ENCODE data around the gene SLC4A1.

The SLC4A1 gene

DNA sequence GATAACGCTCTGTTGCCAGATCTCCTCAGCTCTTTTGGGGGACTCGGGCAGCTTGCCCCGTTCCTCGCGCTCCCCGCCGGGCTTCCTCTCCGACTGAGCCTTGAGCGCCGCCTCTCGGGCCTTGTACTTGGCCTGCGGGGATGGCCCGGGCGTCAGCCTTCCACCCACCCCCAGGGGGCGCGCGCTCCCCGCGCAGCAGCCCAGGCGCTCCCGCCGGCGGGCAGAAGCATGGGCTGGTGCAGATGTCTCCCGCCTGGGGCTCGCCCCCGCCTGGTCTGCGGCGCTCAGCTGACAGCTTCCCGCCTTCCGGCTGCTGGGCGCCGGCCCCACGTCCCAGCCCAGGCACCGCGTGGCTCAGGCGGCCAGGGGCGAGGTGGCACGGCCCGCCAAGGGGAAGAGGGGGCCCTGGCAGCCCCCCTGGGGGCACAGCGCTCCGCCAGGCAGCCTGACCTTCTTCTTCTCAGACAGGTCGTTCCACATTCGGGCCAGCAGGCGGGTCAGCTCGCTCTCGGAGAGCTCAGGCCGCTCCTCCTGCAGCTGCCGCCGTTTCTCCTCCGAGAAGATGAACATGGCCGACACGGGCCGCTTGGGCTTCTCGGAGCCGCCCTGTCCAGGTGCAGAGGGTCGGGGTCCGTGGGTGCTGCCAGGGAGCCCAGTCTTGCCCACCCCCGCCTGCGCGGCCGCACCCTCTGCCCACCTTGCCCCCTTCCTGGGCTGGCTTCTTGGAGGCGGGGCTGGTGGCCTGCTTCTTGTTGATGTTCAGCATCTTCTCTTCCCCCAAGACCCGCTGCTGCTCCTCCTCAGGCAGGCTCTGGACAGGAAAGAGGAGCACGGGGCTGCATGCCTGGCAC, 57.4 kb downstream of the SLC4A1 start:
- DNase-seq (ENCODE audit: extremely low read depth, low read depth): no peak
- TF ChIP-seq, protein P1, sequence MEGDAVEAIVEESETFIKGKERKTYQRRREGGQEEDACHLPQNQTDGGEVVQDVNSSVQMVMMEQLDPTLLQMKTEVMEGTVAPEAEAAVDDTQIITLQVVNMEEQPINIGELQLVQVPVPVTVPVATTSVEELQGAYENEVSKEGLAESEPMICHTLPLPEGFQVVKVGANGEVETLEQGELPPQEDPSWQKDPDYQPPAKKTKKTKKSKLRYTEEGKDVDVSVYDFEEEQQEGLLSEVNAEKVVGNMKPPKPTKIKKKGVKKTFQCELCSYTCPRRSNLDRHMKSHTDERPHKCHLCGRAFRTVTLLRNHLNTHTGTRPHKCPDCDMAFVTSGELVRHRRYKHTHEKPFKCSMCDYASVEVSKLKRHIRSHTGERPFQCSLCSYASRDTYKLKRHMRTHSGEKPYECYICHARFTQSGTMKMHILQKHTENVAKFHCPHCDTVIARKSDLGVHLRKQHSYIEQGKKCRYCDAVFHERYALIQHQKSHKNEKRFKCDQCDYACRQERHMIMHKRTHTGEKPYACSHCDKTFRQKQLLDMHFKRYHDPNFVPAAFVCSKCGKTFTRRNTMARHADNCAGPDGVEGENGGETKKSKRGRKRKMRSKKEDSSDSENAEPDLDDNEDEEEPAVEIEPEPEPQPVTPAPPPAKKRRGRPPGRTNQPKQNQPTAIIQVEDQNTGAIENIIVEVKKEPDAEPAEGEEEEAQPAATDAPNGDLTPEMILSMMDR (IDR thresholded peaks at IDR 0.05; ENCODE audit: low read depth, low read length): peak; percentile 77

DNA sequence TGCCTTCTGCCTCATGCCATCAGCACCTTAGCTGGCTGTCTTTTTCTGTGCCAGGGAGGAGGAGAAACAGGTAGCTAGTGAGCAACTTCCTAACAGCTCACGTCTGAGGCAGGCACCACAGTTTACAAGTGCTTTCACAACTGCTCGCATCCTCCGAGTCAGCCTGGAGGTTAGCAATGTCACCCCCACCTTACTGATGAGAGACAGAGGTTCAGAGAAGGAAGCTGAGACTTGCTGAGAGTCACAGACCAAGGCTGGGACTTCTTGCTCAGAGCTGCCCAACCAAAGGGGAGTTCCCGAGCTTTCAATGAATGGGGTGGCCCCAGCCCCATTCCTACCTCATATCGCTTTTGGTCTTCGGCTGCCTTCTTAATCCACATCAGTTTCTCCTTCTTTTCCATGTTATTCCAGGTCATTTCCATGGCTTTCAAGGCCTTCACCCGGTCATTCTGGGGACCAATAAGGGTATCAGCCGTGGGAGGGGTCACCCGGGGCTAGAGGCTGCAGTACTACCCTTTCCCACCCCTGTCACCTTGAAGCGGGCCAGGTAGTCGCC, 58.1 kb downstream of the SLC4A1 start:
- DNase-seq (ENCODE audit: extremely low read depth, low read depth): no peak
- TF ChIP-seq, protein P1 (IDR thresholded peaks at IDR 0.05; ENCODE audit: low read depth, low read length): no peak

DNA sequence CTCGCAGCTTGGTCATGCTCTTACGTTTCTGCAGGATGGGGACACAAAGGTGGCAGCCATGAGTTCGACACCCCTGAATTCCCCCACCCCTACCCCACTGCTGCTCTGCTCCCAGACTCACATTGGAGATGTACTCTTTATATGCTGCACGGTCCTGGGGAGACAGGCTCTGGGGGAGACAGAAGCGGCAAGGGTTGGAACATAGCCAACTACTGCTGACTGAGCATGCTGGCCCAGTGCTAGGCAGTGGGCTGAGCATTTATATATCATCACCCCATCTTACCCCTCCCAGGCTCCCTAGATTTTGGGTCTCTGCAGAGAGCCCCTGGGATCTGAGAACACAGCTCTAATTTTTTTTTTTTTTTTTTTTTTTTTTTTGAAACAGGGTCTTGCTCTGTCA, 60.2 kb downstream of the SLC4A1 start:
- TF ChIP-seq, protein P1 (IDR thresholded peaks at IDR 0.05; ENCODE audit: low read depth, low read length): no peak
- no peak for DNase-seq (ENCODE audit: extremely low read depth, low read depth)

DNA sequence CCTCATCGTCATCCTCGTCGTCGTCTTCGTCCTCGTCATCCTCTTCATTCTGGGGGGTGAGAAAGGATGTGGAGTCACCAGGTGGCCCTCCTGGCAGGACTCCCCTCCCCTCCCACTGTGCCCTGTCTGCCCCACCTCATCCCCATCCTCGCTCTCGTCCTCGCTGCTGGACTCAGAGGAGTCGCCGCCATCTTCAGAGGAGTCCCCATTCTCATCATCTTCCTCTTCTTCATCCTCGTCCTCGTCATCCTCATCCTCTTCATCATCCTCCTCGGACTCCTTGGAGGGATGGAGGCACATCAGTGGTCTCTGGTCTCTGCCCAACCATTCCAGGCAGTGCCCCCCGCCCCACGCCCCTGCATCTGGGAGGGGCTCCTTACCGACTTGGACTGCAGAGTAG, 60.6 kb downstream of the SLC4A1 start:
- no peak for DNase-seq (ENCODE audit: extremely low read depth, low read depth)
- TF ChIP-seq, protein P1 (IDR thresholded peaks at IDR 0.05; ENCODE audit: low read depth, low read length): no peak

DNA sequence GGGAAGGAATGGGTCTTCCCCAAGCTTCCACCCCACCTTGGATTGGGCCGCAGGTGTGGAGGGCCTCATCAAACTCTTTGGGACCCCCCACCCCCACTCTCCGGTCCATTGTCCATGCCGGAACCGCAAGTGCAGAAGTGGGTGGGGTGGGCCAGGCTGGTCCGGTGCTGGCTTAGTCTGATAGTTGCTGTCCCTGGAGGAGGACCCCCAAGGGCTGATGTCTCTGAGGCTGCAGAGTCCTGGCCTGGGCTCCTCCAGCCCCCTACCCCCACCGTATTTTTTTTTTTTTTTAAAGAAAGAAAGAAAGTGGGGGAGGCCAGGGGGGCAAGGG, 61.1 kb downstream of the SLC4A1 start:
- no peak for DNase-seq (ENCODE audit: extremely low read depth, low read depth)
- TF ChIP-seq, protein P1 (IDR thresholded peaks at IDR 0.05; ENCODE audit: low read depth, low read length): no peak

DNA sequence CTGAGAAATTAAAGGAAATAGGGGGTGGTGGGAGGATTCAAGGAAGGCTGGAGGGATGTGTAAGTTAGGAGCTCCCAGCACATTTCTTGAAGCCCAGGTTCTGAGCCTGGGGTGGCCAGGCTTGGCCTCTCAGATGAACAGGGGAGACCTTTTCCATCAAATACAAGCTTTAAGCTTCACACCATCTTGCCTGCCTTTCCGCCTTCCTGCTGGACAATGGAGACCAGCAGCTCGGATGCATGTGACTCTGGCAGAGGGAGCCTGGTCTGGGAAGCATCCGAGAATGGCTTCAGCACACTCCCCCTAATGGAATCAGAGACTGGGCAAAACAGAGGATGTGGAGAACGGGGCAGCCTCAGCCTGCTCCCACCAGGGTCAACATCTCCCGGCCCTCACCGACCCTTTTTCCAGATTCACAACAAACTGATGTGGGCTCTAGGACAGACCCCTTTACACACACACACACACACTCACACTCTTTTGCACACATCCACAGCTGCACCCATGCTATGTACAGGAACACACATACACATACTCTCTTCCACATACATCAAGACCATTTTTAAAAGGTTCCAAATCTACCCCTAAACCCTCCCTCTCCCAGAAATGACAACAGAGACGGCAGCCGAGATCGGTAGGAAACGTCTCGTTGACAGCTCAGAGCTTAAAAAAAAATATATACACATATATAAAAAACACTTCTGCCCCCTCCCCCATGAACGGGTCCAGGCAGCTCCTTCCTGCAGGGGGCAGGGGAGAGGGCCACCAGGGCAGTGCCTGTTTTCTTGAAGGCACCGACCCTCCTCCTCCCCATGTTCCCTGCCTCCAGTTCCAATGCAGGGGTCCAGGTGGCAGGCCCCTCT, 61.7 kb downstream of the SLC4A1 start:
- TF ChIP-seq, protein P1 (IDR thresholded peaks at IDR 0.05; ENCODE audit: low read depth, low read length): peak; percentile 21
- no peak for DNase-seq (ENCODE audit: extremely low read depth, low read depth)

DNA sequence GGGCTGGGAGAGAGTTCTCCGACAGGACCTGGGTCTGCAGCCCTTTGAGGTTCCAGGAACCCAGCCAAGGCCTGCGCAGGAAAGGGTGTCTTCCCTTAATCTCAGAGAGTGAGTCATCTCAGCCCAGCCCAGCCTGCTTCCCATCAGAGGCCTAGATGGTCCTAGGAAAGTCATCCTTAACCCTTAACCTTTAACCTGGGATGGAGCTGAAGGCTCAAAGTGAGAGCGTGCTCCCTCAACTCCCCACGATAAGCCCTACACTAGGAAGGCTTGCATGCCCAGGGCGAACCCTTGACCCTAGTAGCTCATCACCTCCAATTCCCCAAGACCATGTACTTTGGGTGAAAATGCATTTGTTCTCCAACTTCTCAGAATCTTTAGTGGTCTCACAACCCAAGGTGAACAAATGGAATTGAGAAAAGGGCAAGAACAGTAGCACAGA, 63.5 kb downstream of the SLC4A1 start:
- no peak for DNase-seq (ENCODE audit: extremely low read depth, low read depth)
- TF ChIP-seq, protein P1 (IDR thresholded peaks at IDR 0.05; ENCODE audit: low read depth, low read length): no peak

Measured in AG09319 (cell line).